ENCODE measurements around the gene LATS2. TPM values are rescaled to one million over a fixed set of nuclear protein-coding genes. Genes with fewer than 3 reads are reported as not detected.

Gene LATS2
- polyA plus RNA-seq, 4 donors = 1.1 to 5.0 (median 2.9) TPM

DNA sequence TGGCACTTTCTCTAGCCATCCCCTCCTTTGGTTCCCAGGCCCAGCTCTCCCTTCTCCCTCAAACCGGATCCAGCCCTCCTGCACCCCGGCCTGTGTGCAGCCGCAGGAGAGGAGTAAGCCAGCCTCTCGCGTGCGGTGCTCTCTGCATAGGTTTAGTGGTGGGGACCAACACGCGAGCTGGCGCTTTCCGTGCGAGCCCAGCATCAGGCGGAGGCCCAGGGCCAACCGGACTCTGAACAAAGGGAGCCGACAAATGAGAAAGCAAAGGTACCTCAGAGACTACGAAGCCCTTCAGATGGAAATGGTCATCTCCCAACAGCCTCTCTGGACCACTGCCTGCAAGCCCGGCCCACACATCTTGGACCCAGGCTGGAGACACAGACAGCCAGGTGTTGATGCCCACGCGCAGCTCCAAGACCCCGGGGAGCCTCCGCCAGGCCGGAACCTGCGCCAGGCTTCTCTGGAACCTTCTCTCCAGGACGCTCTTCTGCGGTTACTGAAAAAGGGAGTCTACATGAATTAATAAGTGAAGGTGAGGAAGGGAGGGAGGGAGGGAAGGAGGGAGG lies 16.5 kb upstream of the LATS2 start:
- Histone ChIP-seq H3K27me3 (ENCODE audit: control insufficient read depth in 3 of 3, insufficient read depth in 3 of 3, low read length in 3 of 3) (peaks cover 0 to 22% (median 4%) of the 10 kb centered on the region in 3 donors), H3K4me3 (ENCODE audit: low read depth in 1 of 3, low read length in 3 of 3) (no peak overlapping the region), H3K4me1 (ENCODE audit: control insufficient read depth in 3 of 3, insufficient read depth in 2 of 3, low read depth in 1 of 3, low read length in 2 of 3) (no peaks in the 10 kb centered on the region), H3K9me3 (ENCODE audit: control insufficient read depth in 2 of 2, insufficient read depth in 1 of 2, low read depth in 1 of 2, low read length in 1 of 2) (no peaks in the 10 kb centered on the region), H3K27ac (ENCODE audit: low read depth in 1 of 3, low read length in 2 of 3) (no peak overlapping the region), H3K36me3 (ENCODE audit: control insufficient read depth in 3 of 3, insufficient read depth in 2 of 3, low read depth in 1 of 3, low read length in 3 of 3) (no peaks in the 10 kb centered on the region)
- WGBS, 3 donors = 93 to 95% (median 95%) methylated on average over 23 to 24 of the region's 24 CpGs
- DNase-seq (no peak), FAIRE-seq (no peak)

DNA sequence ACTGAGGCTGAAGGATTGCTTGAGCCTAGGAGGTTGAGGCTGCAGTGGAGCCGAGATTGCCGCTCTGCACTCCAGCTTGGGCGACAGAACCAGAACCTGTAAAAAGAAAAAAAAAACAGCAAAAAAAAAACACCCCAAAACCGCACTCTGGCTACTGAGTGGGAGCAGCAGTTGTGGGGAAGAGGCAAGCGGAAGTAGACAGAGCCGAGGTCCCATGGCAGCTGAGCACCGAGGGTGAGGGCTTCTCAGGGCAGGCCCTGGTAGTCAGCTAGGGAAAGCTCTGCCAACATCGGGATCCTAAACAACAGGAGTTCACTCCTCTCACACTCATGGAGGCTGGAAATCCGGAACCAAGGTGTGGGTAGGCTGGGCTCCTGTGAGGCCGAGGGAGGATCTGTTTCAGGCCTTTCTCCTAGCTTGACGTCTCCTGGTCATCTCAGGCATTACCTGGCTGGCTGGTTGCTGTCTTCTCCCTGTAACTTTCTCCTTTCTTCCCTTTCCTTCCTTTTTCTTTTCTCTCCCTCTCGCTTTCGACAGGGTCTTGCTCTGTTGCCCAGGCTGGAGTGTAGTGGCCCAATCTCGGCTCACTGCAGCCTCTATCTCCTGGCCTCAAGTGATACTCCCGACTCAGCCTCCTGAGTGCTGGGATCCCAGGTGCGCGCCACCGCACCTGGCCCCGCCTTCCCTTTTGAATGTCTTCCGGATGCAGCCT lies 15.8 kb upstream of the LATS2 start:
- FAIRE-seq = no peak
- 88 to 92% (median 92%) methylated on average over 20 of the region's 20 CpGs for WGBS, 3 donors

DNA sequence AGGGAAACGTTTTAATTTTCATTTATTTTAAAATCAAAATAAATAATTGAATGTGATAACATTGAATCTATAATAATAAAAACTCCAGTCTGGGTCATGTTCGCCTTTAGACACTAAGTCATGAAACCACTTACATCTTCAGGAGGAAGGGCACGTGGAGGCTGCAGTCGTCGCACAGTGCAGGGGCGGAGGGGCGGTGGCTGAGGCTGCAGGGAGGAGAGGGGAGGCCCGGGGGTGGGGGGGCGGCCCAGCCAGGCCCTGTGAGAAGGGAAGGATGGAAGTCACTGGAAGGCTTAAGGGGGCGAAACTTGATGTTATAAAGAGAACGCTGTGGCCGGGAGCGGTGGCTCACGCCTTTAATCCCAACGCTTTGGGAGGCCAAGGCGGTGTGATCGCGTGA lies 14.9 kb upstream of the LATS2 start:
- peak overlapping the region in 1 of 3 donors; percentile 26 for H3K4me3 ChIP-seq (ENCODE audit: low read depth in 1 of 3, low read length in 3 of 3)
- DNase-seq = no peak
- no peaks in the 10 kb centered on the region for H3K4me1 ChIP-seq (ENCODE audit: control insufficient read depth in 3 of 3, insufficient read depth in 2 of 3, low read depth in 1 of 3, low read length in 2 of 3)
- no peaks in the 10 kb centered on the region for H3K36me3 ChIP-seq (ENCODE audit: control insufficient read depth in 3 of 3, insufficient read depth in 2 of 3, low read depth in 1 of 3, low read length in 3 of 3)
- H3K27ac ChIP-seq (ENCODE audit: low read depth in 1 of 3, low read length in 2 of 3) = no peak overlapping the region
- H3K9me3 ChIP-seq (ENCODE audit: control insufficient read depth in 2 of 2, insufficient read depth in 1 of 2, low read depth in 1 of 2, low read length in 1 of 2) = no peaks in the 10 kb centered on the region
- H3K27me3 ChIP-seq (ENCODE audit: control insufficient read depth in 3 of 3, insufficient read depth in 3 of 3, low read length in 3 of 3) = peaks cover 0 to 22% (median 4%) of the 10 kb centered on the region in 3 donors
- WGBS, 3 donors = 65 to 66% (median 65%) methylated on average over 17 to 18 of the region's 18 CpGs
- no peak for FAIRE-seq

More for the DNA sequence above, 15.8 kb upstream of the LATS2 start:
- H3K4me1 ChIP-seq (ENCODE audit: control insufficient read depth in 3 of 3, insufficient read depth in 2 of 3, low read depth in 1 of 3, low read length in 2 of 3) = no peaks in the 10 kb centered on the region
- peaks cover 0 to 22% (median 4%) of the 10 kb centered on the region in 3 donors for H3K27me3 ChIP-seq (ENCODE audit: control insufficient read depth in 3 of 3, insufficient read depth in 3 of 3, low read length in 3 of 3)
- no peak for DNase-seq
- H3K27ac ChIP-seq (ENCODE audit: low read depth in 1 of 3, low read length in 2 of 3) = no peak overlapping the region
- H3K36me3 ChIP-seq (ENCODE audit: control insufficient read depth in 3 of 3, insufficient read depth in 2 of 3, low read depth in 1 of 3, low read length in 3 of 3) = no peaks in the 10 kb centered on the region
- H3K9me3 ChIP-seq (ENCODE audit: control insufficient read depth in 2 of 2, insufficient read depth in 1 of 2, low read depth in 1 of 2, low read length in 1 of 2) = no peaks in the 10 kb centered on the region
- H3K4me3 ChIP-seq (ENCODE audit: low read depth in 1 of 3, low read length in 3 of 3) = no peak overlapping the region

DNA sequence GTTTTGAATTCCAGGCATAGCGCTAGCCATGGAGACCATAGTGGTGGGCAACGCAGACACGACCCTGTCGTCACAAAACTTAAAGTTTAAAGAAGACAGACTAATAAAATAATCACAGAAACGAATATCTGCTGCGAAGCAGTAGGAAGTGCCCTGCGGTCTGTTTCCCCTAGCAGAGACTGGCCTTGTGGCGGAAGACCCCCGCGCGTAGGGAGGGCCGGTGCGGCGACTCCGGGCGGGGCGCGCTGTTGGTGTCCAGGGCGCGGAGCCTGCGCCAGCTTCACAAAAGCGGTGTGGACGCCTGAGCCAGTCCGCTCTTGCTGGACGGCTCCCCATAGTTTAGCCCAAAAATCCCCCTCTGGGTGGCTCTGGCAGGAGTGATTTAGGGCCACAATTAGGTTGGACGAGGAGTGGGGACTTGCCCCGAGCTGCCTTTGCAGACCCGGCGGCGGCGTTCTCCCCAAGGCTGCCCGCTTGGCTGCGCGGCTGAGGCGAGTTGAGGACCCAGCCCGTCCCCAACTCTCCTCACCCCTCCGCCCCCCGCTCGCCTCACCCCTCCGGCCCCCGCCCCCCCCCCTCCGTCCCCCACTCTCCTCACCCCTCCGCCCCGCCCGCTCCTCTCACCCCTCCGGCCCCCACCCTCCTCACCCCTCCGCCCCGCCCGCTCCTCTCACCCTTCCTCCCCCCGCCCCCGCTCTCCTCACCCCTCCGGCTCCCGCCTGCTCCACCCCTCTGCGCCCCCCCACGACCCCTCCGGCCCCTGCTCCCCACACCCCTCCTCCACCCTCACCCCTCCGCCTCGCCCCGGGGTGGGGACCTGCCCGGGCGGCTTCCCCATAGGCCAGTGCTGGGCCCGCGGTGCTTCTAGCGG lies 14.2 kb upstream of the LATS2 start:
- Histone ChIP-seq H3K9me3 (ENCODE audit: control insufficient read depth in 2 of 2, insufficient read depth in 1 of 2, low read depth in 1 of 2, low read length in 1 of 2) (no peaks in the 10 kb centered on the region), H3K36me3 (ENCODE audit: control insufficient read depth in 3 of 3, insufficient read depth in 2 of 3, low read depth in 1 of 3, low read length in 3 of 3) (no peaks in the 10 kb centered on the region), H3K4me3 (ENCODE audit: low read depth in 1 of 3, low read length in 3 of 3) (peak overlapping the region; percentile 7 to 43 (median 26)), H3K27ac (ENCODE audit: low read depth in 1 of 3, low read length in 2 of 3) (peak overlapping the region in 1 of 3 donors; percentile 74), H3K4me1 (ENCODE audit: control insufficient read depth in 3 of 3, insufficient read depth in 2 of 3, low read depth in 1 of 3, low read length in 2 of 3) (no peaks in the 10 kb centered on the region), H3K27me3 (ENCODE audit: control insufficient read depth in 3 of 3, insufficient read depth in 3 of 3, low read length in 3 of 3) (peaks cover 0 to 22% (median 4%) of the 10 kb centered on the region in 3 donors)
- peak in 1 of 2 donors; percentile 24 for DNase-seq
- FAIRE-seq = no peak
- WGBS, 3 donors = 3 to 14% (median 6%) methylated on average over 33 to 53 of the region's 64 CpGs

DNA sequence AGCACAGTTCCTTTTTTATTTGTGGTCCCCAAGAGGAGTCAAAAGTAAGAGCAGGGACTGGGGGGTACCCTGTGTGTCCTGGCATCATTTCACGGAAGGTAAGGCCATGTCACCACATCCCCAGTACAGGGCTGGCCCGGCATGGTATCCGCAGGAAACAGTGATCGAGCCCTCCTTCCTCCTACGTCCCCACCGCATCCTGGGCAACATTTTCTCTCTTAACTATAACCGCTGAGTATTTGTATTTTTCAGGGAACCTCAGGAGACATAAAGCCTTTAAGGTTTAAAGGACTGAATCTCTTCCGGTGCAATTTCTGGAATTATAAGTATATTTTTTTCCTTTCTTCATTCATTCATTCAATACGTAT lies 13.6 kb upstream of the LATS2 start:
- peak overlapping the region in 1 of 3 donors; percentile 74 for H3K27ac ChIP-seq (ENCODE audit: low read depth in 1 of 3, low read length in 2 of 3)
- H3K4me1 ChIP-seq (ENCODE audit: control insufficient read depth in 3 of 3, insufficient read depth in 2 of 3, low read depth in 1 of 3, low read length in 2 of 3) = no peaks in the 10 kb centered on the region
- DNase-seq = no peak

DNA sequence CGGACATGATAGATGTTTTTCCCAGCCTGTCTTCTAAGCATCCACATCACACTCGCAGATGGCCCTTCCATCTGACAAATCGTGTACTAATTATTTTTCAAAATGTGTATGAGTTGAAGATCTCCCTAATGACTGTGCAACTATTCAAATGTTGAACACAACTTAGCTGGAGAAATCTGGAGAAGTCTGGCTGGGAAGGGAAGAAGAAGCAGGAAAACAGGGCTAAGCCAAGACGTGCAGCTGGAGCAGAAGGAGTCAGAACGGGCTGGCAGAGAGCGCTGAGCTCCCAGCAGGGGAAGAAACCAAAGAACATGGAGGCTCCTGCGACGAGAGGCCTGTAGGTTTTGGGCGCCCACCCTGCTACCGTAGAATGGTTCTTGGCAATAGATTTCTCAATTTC lies 13.2 kb upstream of the LATS2 start:
- H3K27ac ChIP-seq (ENCODE audit: low read depth in 1 of 3, low read length in 2 of 3) = peak overlapping the region in 1 of 3 donors; percentile 74
- no peak for FAIRE-seq
- H3K36me3 ChIP-seq (ENCODE audit: control insufficient read depth in 3 of 3, insufficient read depth in 2 of 3, low read depth in 1 of 3, low read length in 3 of 3) = no peaks in the 10 kb centered on the region
- peaks cover 0 to 18% (median 0%) of the 10 kb centered on the region in 3 donors for H3K27me3 ChIP-seq (ENCODE audit: control insufficient read depth in 3 of 3, insufficient read depth in 3 of 3, low read length in 3 of 3)
- WGBS, 3 donors = 52 to 65% (median 59%) methylated on average over 10 of the region's 10 CpGs
- H3K9me3 ChIP-seq (ENCODE audit: control insufficient read depth in 2 of 2, insufficient read depth in 1 of 2, low read depth in 1 of 2, low read length in 1 of 2) = no peaks in the 10 kb centered on the region
- DNase-seq = peak in 1 of 2 donors; percentile 8
- H3K4me3 ChIP-seq (ENCODE audit: low read depth in 1 of 3, low read length in 3 of 3) = no peak overlapping the region
- H3K4me1 ChIP-seq (ENCODE audit: control insufficient read depth in 3 of 3, insufficient read depth in 2 of 3, low read depth in 1 of 3, low read length in 2 of 3) = no peaks in the 10 kb centered on the region

More for the DNA sequence above, 13.6 kb upstream of the LATS2 start:
- Histone ChIP-seq H3K9me3 (ENCODE audit: control insufficient read depth in 2 of 2, insufficient read depth in 1 of 2, low read depth in 1 of 2, low read length in 1 of 2) (no peaks in the 10 kb centered on the region), H3K4me3 (ENCODE audit: low read depth in 1 of 3, low read length in 3 of 3) (peak overlapping the region in 1 of 3 donors; percentile 43), H3K27me3 (ENCODE audit: control insufficient read depth in 3 of 3, insufficient read depth in 3 of 3, low read length in 3 of 3) (peaks cover 0 to 22% (median 0%) of the 10 kb centered on the region in 3 donors), H3K36me3 (ENCODE audit: control insufficient read depth in 3 of 3, insufficient read depth in 2 of 3, low read depth in 1 of 3, low read length in 3 of 3) (no peaks in the 10 kb centered on the region)
- FAIRE-seq = no peak
- WGBS, 3 donors = 38 to 57% (median 48%) methylated on average over 9 of the region's 9 CpGs

DNA sequence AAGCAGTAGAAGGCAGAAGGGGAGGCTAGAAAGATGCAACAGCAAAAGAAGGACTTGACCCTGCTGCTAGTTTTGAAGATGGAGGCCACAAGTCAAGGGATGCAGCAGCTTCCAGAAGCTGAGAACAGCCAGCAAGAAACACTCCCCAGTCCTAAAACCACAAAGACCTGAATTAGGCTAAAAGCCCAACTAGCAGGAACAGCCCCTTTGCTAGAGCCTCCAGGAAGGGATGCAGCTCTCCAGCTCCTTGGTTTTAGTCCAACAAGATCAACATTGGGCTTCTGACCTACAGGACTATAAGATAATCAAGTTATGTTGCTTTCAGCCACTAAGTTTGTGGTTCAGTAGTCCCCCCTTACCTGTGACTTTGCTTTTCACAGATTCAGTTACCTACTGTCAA lies 10.5 kb upstream of the LATS2 start:
- no peak overlapping the region for H3K4me3 ChIP-seq (ENCODE audit: low read depth in 1 of 3, low read length in 3 of 3)
- no peaks in the 10 kb centered on the region for H3K4me1 ChIP-seq (ENCODE audit: control insufficient read depth in 3 of 3, insufficient read depth in 2 of 3, low read depth in 1 of 3, low read length in 2 of 3)
- H3K36me3 ChIP-seq (ENCODE audit: control insufficient read depth in 3 of 3, insufficient read depth in 2 of 3, low read depth in 1 of 3, low read length in 3 of 3) = no peaks in the 10 kb centered on the region
- peaks cover 0 to 13% (median 0%) of the 10 kb centered on the region in 3 donors for H3K27me3 ChIP-seq (ENCODE audit: control insufficient read depth in 3 of 3, insufficient read depth in 3 of 3, low read length in 3 of 3)
- no peak overlapping the region for H3K27ac ChIP-seq (ENCODE audit: low read depth in 1 of 3, low read length in 2 of 3)
- FAIRE-seq (no peak), DNase-seq (no peak)
- H3K9me3 ChIP-seq (ENCODE audit: control insufficient read depth in 2 of 2, insufficient read depth in 1 of 2, low read depth in 1 of 2, low read length in 1 of 2) = no peaks in the 10 kb centered on the region

DNA sequence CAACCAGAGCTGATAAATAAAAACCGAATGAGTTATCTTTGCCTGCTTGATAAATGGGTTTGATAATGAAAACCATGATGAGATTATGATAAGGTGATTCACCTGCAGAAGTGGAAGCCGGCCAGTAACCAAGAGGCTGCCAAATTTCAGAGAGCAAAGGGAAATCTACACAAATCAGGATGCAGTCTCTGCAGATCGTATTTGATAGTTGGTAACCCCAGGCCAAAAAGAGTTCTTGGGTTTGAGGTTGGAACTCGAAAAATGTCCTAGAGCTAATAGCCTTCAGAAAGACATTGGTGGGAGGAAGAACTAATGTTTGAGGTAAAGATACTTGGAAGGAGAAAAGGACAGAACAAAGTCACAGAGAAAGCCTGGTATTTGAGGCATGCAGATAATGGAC lies 9.6 kb upstream of the LATS2 start:
- DNase-seq (no peak), FAIRE-seq (no peak)
- H3K27ac ChIP-seq (ENCODE audit: low read depth in 1 of 3, low read length in 2 of 3) = no peak overlapping the region
- H3K4me1 ChIP-seq (ENCODE audit: control insufficient read depth in 3 of 3, insufficient read depth in 2 of 3, low read depth in 1 of 3, low read length in 2 of 3) = no peaks in the 10 kb centered on the region
- peaks cover 0 to 13% (median 0%) of the 10 kb centered on the region in 3 donors for H3K27me3 ChIP-seq (ENCODE audit: control insufficient read depth in 3 of 3, insufficient read depth in 3 of 3, low read length in 3 of 3)
- 25 to 66% (median 40%) methylated on average over 4 of the region's 4 CpGs for WGBS, 3 donors
- no peaks in the 10 kb centered on the region for H3K9me3 ChIP-seq (ENCODE audit: control insufficient read depth in 2 of 2, insufficient read depth in 1 of 2, low read depth in 1 of 2, low read length in 1 of 2)
- no peak overlapping the region for H3K4me3 ChIP-seq (ENCODE audit: low read depth in 1 of 3, low read length in 3 of 3)
- no peaks in the 10 kb centered on the region for H3K36me3 ChIP-seq (ENCODE audit: control insufficient read depth in 3 of 3, insufficient read depth in 2 of 3, low read depth in 1 of 3, low read length in 3 of 3)
